Panc1 (cell line): Measurements from ENCODE around the gene FLG. TPM values are rescaled to one million over a fixed set of nuclear protein-coding genes. Genes with fewer than 3 reads are reported as not detected.

Source experiments
- total RNA-seq: library from RNA; stranded (reverse); gene quantifications from one replicate; pipeline ENCODE4 v1.2.1, GENCODE V29; 2021; ENCODE audit not compliant: unreplicated experiment

Gene FLG
- total RNA-seq, 1 experiment from 2014 or later, result not detected

Other genes with a start within 250 kb of the FLG start
- gene TCHHL1, start 236.2 kb downstream of the FLG start, total RNA-seq, result not detected
- 0.28 TPM for gene TCHH, start 209.8 kb downstream of the FLG start, total RNA-seq
- not detected for gene RPTN, start 166.0 kb downstream of the FLG start, total RNA-seq
- gene HRNR, start 101.0 kb downstream of the FLG start, total RNA-seq, result not detected
- gene FLG2, start 34.8 kb upstream of the FLG start, total RNA-seq, result not detected
- gene CRNN, start 89.0 kb upstream of the FLG start, total RNA-seq, result not detected
- not detected for gene LCE5A, start 185.6 kb upstream of the FLG start, total RNA-seq
- gene CRCT1, start 189.2 kb upstream of the FLG start, total RNA-seq, result not detected
- not detected for gene LCE3E, start 241.5 kb upstream of the FLG start, total RNA-seq